Hematopoietic multipotent progenitor cell treated with erythropoietin and hydrocortisone succinate and interleukin-3 and kit ligand, for 17 days (in vitro differentiated cells): ENCODE results near the gene AFF1.
A peak's percentile ranks its signal among the peaks of the same experiment; 100 is the strongest.

Experiments used
- DNase-seq: peaks from one replicate; pipeline ENCODE4 v3.0.0-alpha.2; 2015; ENCODE audit warnings: low spot score

AFF1 gene, protein sequence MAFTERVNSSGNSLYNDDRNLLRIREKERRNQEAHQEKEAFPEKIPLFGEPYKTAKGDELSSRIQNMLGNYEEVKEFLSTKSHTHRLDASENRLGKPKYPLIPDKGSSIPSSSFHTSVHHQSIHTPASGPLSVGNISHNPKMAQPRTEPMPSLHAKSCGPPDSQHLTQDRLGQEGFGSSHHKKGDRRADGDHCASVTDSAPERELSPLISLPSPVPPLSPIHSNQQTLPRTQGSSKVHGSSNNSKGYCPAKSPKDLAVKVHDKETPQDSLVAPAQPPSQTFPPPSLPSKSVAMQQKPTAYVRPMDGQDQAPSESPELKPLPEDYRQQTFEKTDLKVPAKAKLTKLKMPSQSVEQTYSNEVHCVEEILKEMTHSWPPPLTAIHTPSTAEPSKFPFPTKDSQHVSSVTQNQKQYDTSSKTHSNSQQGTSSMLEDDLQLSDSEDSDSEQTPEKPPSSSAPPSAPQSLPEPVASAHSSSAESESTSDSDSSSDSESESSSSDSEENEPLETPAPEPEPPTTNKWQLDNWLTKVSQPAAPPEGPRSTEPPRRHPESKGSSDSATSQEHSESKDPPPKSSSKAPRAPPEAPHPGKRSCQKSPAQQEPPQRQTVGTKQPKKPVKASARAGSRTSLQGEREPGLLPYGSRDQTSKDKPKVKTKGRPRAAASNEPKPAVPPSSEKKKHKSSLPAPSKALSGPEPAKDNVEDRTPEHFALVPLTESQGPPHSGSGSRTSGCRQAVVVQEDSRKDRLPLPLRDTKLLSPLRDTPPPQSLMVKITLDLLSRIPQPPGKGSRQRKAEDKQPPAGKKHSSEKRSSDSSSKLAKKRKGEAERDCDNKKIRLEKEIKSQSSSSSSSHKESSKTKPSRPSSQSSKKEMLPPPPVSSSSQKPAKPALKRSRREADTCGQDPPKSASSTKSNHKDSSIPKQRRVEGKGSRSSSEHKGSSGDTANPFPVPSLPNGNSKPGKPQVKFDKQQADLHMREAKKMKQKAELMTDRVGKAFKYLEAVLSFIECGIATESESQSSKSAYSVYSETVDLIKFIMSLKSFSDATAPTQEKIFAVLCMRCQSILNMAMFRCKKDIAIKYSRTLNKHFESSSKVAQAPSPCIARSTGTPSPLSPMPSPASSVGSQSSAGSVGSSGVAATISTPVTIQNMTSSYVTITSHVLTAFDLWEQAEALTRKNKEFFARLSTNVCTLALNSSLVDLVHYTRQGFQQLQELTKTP

GRCh38 chr4:86934771-86935565, at the start of gene AFF1:
Gene AFF1 (plus strand): TSS chr4:86935011. CDS start chr4:86948534, 13,523 bp downstream.
- DNase-seq: peak; percentile 92

GRCh38 chr4:86890790-86891189, 44.0 kb upstream of the AFF1 start:
- DNase-seq: no peak

- no peak for DNase-seq
Observed at GRCh38 chr4:86891762-86892635, 42.8 kb upstream of the AFF1 start, which contains the start of gene C4orf36. Gene C4orf36 (minus strand): TSS chr4:86892422. CDS start chr4:86891520, 902 bp downstream.

GRCh38 chr4:86892636-86892960, 42.2 kb upstream of the AFF1 start:
- DNase-seq: no peak

- no peak for DNase-seq
Observed at GRCh38 chr4:86893136-86893535, 41.7 kb upstream of the AFF1 start.

DNA sequence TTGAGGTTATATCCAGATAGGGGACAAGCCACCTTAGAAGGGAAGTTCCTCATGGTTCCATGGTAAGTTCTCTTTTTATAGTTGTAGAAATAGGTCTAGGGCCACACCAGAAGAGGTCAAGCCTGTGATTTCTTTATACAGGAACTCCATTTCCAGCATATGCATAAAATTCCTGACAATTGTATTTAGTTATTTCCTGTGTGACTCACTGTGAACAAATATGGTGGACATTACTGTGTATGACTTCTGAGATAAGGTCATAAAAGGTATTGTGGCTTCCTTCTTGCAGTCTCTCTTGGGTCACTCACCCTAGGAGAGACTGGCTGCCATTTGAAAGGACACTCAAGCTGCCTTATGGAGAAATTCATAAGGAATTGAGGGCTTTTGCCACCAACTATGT, 40.4 kb upstream of the AFF1 start:
- DNase-seq: no peak

GRCh38 chr4:86895692-86896488, 38.9 kb upstream of the AFF1 start:
- peak; percentile 79 for DNase-seq

DNA sequence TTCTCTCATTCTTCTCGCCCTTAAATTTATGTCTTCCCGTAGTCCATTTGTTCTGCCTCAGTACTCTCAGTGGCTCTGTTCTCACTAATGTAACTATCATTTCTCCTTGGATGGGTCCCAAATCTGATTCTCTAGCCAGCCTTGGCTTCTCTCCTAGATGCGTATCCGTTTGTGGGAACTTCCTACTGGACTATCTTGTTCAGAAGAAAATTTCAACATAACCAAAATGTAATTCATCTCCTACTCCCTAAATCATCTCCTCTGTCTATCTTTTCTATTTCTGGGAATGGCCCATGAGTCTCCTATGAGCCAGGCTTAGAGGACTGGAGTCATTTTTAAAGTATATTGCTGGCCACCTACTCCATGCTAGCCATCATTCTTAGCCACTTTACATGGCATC, 38.2 kb upstream of the AFF1 start:
- no peak for DNase-seq

DNA sequence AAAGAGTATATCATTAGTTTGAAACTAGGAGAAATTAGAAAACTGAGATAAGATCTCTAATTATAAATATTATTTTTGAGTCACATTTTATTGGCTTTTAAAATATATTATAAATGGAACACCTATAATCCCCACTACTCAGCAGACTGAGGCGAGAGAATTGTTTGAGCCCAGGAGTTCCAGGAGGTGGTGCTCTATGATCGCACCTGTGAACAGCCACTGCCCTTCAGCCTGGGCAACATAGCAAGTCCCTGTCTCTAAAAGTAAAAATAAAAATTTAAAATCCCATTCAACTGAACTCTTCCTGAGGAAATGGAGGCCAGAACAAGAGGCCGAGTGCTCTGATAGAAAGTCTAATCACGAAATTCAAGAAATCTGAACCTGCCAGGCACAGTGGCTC, 36.2 kb upstream of the AFF1 start:
- DNase-seq: peak; percentile 66

DNA sequence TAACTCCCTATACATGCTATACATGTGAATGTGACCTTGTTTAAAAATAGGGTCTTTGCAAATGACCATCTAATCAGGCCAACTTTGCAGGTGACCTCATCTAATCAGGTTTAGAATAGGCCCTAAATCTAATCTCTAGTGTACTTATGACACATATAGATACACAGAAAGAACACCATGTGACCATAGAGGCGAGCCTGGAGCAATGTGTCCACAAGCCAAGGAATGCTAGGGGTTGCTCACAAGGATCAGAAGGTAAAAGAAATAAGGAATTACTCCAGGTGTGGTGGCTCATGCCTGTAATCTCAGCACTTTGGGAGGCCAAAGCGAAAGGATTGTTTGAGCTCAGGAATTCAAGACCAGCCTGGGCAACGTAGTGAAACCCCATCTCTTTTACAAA, 32.9 kb upstream of the AFF1 start:
- DNase-seq: no peak

DNA sequence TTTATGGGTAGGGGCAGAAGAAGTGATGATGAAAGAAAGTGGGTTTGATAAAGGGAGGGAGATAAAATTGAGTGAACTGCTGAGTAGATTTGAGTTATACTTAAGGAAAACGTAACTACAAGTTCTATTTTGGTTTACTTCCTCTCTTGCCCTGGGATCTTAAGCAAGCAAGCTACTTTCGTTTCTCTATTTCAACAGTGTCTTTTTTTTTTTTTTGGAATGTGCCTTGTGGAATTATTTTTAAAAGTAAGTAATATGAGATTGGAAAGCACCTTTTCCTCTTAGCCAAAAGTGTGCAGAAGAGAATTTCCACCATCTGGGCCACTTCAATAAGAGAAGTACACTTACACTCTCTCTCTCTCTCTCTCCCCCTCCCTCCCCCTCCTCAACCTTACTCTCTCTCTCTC, 26.6 kb upstream of the AFF1 start:
- DNase-seq: no peak

GRCh38 chr4:86909546-86910295, 25.1 kb upstream of the AFF1 start:
- DNase-seq: peak; percentile 48

- peak; percentile 39 for DNase-seq
Observed at GRCh38 chr4:86910369-86910768, 24.4 kb upstream of the AFF1 start.

- peak; percentile 58 for DNase-seq
Observed at GRCh38 chr4:86910820-86911684, 23.8 kb upstream of the AFF1 start.

DNA sequence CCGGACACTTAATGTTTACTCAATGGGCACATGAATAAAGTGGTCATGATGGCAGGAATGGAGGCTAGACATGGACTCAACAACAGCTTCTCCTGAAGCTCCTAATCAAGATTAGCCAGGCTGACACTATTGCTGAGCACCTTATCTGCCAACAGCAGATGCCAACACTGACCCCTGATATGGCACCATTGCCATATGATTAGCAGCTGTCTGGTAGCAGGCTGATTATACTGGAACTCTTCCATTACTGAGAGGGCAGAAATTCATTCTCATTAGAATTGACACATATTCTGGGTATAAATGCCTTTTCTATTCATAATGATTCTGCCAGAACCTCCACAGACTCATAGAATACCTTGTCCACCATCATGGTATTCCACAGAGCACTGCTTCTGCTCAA, 18.4 kb upstream of the AFF1 start:
- peak; percentile 81 for DNase-seq

DNA sequence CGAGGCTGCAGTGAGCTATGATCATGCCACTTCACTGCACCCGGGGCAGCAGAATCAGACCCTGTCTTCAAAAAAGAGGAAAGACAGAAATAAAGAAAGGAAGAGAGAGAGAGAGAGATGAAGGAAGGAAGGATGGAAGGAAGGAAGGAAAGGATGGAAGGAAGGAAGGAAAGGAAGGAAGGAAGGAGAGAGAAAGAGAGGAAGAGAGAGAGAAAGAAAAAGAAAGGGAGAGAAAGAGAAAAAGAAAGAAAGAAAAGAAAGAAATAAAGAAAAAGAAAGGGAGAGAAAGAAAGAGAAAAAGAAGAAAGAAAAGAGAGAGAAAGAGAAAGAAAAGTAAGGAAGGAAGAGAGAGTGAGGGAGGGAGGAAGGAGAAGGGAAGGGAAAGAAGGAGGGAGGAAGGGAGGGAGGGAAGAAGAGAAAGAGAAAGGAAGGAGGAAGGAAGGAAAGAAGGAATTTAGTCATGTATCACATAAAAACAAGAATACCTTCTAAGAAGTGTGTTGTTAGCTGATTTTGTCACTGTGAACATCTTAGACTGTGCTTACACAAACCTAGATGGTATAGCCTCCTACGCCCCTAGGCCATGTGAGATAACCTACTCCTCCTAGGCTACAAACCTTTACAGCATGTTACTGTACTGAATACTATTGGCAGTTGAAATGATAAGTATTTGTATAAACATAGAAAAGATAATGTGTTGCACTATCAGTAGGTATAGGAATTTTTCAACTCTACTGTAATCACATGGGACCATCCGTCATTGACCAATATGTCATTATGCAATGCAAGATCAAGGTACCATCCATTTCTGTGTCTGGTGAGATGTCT, 17.4 kb upstream of the AFF1 start:
- peak; percentile 69 for DNase-seq

DNA sequence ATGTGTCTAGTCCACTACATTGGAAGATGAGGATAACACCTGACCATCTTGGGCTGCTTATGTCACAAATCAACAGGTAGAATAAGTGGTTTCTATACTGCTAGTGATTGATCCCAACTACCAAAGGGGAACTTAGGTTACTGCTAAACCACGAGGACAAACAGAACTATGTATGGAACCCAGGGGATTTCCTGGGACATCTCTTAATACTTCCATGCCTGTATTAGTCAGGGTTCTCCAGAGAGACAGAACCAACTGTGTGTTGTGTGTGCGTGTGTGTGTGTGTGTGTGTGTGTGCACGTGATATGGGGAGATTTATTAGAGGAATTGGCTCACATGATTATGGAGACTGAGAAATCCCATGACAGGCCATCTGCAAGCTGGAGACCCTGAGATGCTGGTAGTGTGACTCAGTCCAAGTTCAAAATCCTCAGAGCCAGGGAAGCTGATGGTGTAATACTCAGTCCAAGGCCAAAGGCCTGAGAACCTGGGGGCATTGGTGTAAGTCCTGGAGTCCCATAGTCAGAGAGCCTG, 16.2 kb upstream of the AFF1 start:
- DNase-seq: peak; percentile 49
